Measurements from ENCODE around the gene PAGE5.

The PAGE5 gene, protein sequence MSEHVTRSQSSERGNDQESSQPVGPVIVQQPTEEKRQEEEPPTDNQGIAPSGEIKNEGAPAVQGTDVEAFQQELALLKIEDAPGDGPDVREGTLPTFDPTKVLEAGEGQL

GRCh38 chrX:55220119-55220794 lies at the start of gene PAGE5:
Gene PAGE5 (plus strand): TSS chrX:55220346. CDS start chrX:55221383, 1,037 bp downstream.
- FAIRE-seq = no peak

DNA sequence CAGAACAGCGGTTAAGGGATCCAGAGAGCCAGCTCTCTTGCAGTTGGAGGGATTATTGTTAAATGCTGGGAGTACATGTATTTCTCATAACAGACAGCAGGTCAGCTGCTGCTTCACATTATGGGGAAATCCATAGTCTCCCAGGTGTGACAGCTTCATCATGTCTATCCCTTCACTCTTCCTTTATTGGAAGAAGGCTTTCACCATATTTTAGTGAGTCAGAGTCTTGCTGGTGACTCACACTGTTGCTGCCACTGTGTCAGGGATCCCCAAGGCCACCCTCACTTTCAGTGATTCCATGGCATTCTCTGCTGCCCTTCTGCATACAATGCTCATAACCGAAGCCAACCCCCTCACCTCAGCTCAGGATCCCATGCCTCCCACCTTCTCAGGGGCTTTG lies 32.9 kb upstream of the PAGE5 start:
- FAIRE-seq = no peak

DNA sequence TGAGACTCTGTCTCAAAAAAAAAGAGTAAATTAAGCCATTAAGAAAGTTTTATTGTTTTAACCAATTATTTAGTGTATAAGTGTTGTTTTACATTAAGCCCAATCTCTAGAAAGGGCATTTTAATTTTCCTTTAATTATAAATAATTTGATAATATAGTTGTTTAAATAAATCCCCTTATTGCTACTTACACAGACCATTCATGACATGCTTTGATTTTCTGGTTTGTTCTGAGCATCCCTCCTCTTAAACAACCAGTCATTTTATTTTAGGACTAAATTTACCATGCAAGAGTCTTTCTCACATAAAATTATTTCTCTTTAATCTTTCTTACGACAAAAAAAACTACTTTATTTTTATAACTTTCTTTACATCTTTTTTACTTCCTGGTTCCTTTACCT lies 23.5 kb upstream of the PAGE5 start:
- no peak for FAIRE-seq

DNA sequence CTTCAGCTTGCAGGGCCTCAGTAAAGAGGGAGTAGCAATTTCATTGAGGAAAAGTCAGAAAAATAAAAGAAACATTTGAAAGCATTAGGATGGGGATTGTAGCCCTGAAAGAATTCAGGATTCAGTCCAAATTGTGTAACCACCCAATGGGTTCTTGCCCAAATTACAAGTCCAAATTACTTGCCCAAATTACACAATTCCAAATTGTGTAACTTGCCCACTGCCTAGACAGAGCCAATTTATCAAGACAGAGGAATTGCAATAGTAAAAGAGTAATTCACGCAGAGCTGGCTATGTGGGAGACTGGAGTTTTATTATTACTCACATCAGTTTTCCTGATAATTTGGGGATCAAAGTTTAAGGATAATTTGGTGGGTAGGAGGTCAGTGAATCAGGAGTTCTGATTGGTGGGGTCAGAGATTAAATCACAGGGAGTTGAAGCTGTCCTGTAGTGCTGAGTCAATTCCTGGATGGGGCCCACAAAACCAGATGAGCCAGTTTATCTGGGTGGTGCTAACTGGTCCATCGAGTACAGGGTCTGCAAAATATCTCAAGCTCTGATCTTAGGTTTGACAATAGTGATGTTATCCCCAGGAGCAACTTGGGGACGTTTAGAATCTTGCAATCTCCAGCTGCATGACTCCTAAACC lies 18.1 kb upstream of the PAGE5 start:
- FAIRE-seq = no peak

DNA sequence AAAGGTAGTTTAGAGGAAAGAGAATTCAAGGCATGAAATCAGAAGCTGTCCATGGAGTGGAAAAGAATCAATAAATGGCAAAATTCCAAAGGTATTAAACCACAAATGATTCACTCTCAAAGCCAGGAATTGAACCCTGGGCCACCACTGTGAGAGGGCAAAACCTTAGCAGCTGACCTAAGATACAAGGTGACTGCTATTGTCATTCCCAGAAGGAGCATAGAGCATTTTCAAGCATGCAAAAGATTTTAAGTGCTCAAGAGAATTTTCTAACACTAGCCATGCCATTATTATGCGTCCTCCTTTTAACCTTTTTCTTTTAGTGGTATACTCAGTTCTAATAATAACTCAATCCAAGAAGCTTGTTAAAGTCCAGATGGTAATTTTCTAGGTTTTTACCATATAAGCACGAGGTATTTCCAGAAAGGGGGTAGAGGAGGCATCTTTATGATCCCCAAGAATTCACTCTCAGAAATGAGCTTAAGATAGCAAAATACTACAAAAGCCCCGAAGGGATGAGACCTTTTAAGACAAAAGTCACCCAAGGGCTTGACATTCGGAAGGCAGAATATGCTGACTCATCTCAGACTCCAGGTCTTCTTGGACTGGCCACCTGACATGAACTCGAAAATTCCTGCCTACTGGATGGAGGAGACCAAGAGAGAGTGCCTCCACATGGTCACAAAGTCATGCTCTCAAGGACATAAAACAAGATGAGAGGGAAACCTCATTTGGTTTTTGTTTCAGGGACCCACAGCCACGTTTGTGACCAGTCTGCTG lies 13.8 kb upstream of the PAGE5 start:
- no peak for FAIRE-seq

GRCh38 chrX:55210931-55211677 lies 9.0 kb upstream of the PAGE5 start:
- FAIRE-seq = no peak

- FAIRE-seq = no peak
Observed at GRCh38 chrX:55213381-55213780, 6.8 kb upstream of the PAGE5 start.

- FAIRE-seq = no peak
Observed at GRCh38 chrX:55240788-55241340, 20.7 kb downstream of the PAGE5 start.

GRCh38 chrX:55253528-55253927 lies 33.4 kb downstream of the PAGE5 start:
- FAIRE-seq = no peak

- FAIRE-seq = no peak
Observed at GRCh38 chrX:55260806-55261205, 40.7 kb downstream of the PAGE5 start.

GRCh38 chrX:55264816-55265215 lies 44.7 kb downstream of the PAGE5 start, which contains the start of gene PAGE3:
Gene PAGE3 (minus strand): TSS chrX:55264916. CDS start chrX:55263903, 1,013 bp downstream.
- no peak for FAIRE-seq
